GM19452 (cell line): ENCODE data around the gene MYO18B.

Experiments used
- ATAC-seq: cut with Tn5 transposase; IDR thresholded peaks from one replicate; pipeline ENCODE4 v1.9.1; 2021; ENCODE audit not compliant: unreplicated experiment

MYO18B gene

DNA sequence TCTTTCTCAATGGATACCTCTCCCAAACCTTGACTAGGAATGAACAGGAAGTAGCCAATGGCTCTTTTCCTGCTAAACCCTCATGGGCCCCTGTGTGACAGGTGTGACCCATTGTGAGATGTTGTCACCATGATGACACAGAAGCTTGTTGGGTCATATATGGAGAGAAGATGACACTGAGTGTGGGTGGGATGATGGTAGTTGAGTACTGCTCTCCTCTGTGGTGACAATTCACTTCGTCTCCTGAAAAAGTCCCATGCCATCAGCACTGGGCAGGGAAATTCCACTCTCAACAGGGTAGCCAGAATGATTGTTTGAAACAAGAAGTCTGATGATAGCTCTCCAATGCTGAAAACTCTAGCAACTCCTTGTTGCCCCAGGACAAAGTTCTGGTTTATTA, 333.3 kb downstream of the MYO18B start:
- no peak for ATAC-seq

- ATAC-seq: no peak
Observed at GRCh38 chr22:26079009-26079408, 337.0 kb downstream of the MYO18B start.
